Suprapubic skin (tissue), 3 donors: ENCODE data around the gene FOXF1.

Experiments used
- CTCF ChIP-seq, 2 donors: fragments of 200-600 bp in 1 of 2; fragments of 450-650 bp in 1 of 2; sonication (generic) in 1 of 2; IDR thresholded peaks; one replicate each; pipeline ENCODE4 v1.5.1; 2016 to 2019; ENCODE audit warnings: antibody characterized with exemption in 2 of 2, mild to moderate bottlenecking in 1 of 2, moderate library complexity in 1 of 2
- EP300 ChIP-seq: sonication (generic); formaldehyde crosslinking; IDR thresholded peaks from one replicate; pipeline ENCODE4 v1.6.1; 2017; ENCODE audit warnings: antibody characterized with exemption
- POLR2A ChIP-seq, 2 donors: fragments of 450-650 bp; IDR thresholded peaks; one replicate each; pipeline ENCODE4 v1.6.1; 2017; ENCODE audit warnings: antibody characterized with exemption in 2 of 2, mild to moderate bottlenecking in 2 of 2, moderate library complexity in 2 of 2

- TF ChIP-seq CTCF (IDR thresholded peaks at IDR 0.05) (no peak), POLR2A (IDR thresholded peaks at IDR 0.05) (no peak), EP300 (no peak)
Measured at GRCh38 chr16:86537486-86537885, 27.2 kb downstream of the FOXF1 start.
